GM06990 (cell line): ENCODE measurements around the gene DOCK9.

Source experiments
- DNase-seq: peaks from one replicate; pipeline ENCODE4 v3.0.0-alpha.2; 2011; ENCODE audit not compliant: insufficient read length; ENCODE audit errors: extremely low read depth
- H3K27me3 ChIP-seq: replicated peaks from 2 replicates; pipeline ENCODE4 v1.6.0; 2011; ENCODE audit warnings: low read length; ENCODE audit not compliant: control insufficient read depth, insufficient read depth
- H3K36me3 ChIP-seq: 2 replicates; pipeline ENCODE4 v1.5.1; 2011; ENCODE audit warnings: low read length; ENCODE audit not compliant: control insufficient read depth, insufficient read depth
- H3K4me3 ChIP-seq: replicated peaks from 2 replicates; pipeline ENCODE4 v1.5.1; 2011; ENCODE audit warnings: low read depth, mild to moderate bottlenecking, control low read depth, low read length
- TF ChIP-seq, protein P1 (sequence below): IDR thresholded peaks from 2 replicates; pipeline ENCODE4 v1.5.1; 2011; ENCODE audit warnings: low read length, control low read depth, mild to moderate bottlenecking, inconsistent platforms; ENCODE audit not compliant: insufficient read depth, poor library complexity, severe bottlenecking

DOCK9 gene

DNA sequence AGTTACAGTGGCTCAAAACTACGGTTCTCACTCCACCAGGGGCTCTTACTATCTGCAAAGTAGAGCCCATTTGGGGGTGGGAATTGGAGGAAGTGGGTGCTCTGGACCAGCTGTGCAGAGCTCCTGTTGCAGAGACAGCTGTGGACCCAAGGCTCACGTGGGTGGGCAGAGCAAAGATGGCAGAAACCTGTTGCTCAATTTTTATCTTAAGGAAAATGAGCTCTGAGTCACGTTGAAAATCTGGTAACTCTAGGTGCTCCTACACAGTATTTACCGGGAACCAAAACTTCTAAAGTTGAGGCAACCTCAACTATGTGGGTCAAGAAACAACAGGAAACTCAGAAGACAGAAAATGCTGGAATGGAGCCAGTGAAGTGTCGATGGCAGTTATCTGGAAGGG, 195.2 kb downstream of the DOCK9 start:
- no peaks in the 10 kb centered on the region for H3K36me3 ChIP-seq
- TF ChIP-seq, protein P1, sequence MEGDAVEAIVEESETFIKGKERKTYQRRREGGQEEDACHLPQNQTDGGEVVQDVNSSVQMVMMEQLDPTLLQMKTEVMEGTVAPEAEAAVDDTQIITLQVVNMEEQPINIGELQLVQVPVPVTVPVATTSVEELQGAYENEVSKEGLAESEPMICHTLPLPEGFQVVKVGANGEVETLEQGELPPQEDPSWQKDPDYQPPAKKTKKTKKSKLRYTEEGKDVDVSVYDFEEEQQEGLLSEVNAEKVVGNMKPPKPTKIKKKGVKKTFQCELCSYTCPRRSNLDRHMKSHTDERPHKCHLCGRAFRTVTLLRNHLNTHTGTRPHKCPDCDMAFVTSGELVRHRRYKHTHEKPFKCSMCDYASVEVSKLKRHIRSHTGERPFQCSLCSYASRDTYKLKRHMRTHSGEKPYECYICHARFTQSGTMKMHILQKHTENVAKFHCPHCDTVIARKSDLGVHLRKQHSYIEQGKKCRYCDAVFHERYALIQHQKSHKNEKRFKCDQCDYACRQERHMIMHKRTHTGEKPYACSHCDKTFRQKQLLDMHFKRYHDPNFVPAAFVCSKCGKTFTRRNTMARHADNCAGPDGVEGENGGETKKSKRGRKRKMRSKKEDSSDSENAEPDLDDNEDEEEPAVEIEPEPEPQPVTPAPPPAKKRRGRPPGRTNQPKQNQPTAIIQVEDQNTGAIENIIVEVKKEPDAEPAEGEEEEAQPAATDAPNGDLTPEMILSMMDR: no peak
- no peak overlapping the region for H3K4me3 ChIP-seq
- no peaks in the 10 kb centered on the region; the same call in none of the 2 replicates for H3K27me3 ChIP-seq
- DNase-seq: no peak

DNA sequence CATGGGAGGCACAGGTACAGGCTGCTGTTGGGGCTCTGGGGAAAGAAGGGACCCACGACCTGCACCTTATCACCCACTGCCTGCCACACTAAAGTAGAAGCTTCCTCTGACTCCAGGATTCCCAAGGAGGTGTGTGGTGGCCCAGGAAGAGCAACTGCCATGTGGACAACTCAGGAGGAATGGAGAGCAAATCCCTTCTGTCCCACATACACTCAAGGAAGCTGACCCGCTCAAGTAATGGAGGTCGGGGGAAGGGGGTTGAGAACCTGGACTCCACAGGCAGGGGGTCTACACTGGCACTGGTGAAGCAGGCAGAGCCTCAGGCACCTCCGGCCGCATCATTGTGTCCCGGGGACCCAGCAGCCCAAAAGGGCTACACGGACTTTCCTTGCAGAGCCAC, 196.0 kb downstream of the DOCK9 start:
- TF ChIP-seq, protein P1: no peak
- no peaks in the 10 kb centered on the region for H3K36me3 ChIP-seq
- H3K27me3 ChIP-seq: no peaks in the 10 kb centered on the region; the same call in none of the 2 replicates
- no peak overlapping the region for H3K4me3 ChIP-seq
- DNase-seq: no peak

DNA sequence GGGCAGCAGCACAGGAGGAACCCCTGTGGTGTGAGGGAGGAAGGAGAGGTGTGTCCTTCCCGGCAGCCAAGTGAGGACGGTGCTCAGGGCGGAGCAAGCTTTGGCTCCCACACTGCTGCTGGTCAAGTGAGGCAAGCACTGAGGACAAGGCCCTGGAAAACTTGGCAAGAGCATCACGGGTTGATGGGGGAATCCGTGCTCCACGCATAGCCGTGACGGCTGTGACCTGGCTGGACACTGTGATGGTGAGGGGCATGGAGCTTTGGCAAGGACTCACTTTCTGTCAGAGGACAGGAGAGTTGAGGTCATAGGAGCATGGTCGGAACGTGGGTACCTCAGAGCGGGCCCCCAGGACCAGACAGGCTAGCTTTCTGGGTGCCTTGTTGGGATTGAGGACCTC, 196.4 kb downstream of the DOCK9 start:
- Histone ChIP-seq H3K4me3 (no peak overlapping the region), H3K27me3 (no peaks in the 10 kb centered on the region; the same call in none of the 2 replicates), H3K36me3 (no peaks in the 10 kb centered on the region)
- TF ChIP-seq, protein P1: no peak
- no peak for DNase-seq

DNA sequence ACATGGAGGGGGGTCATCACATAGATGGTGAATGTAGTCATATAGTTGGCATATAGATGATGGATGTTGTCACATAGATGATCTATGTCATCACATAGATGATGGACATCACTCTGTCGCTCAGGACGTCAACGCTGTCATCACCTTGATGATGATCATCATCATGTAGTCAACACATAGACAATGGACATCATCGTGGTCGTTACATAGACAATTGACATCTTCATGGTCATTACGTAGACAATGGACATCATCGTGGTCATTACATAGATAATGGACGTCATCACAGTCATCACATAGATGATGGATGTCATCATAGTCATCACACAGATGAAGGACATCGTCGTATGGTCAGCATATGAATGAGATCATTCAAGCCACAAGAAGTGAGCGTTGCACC, 196.8 kb downstream of the DOCK9 start:
- Histone ChIP-seq H3K27me3 (no peaks in the 10 kb centered on the region; the same call in 1 of the 2 replicates), H3K36me3 (no peaks in the 10 kb centered on the region), H3K4me3 (no peak overlapping the region)
- DNase-seq: no peak
- TF ChIP-seq, protein P1: no peak

DNA sequence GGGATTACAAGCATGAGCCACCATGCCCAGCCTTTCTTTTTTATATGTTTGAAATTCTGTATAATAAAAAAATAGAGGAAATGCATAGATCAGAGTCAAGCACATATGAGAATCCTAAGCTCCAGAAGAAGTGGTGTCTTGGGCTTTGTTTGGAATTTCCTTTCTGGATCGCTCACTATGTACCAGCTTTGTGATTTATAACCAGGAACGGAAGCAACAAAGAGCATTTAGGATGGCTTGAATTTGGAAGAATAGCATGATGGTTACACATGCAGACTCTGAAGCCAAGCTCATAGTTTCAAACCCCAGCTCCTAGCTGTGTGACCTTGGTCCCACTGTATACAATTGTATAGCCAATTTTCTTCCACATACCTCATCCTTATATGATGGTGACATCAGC, 197.4 kb downstream of the DOCK9 start:
- DNase-seq: no peak
- Histone ChIP-seq H3K36me3 (no peaks in the 10 kb centered on the region), H3K4me3 (no peak overlapping the region), H3K27me3 (no peaks in the 10 kb centered on the region; the same call in 1 of the 2 replicates)
- TF ChIP-seq, protein P1: no peak

DNA sequence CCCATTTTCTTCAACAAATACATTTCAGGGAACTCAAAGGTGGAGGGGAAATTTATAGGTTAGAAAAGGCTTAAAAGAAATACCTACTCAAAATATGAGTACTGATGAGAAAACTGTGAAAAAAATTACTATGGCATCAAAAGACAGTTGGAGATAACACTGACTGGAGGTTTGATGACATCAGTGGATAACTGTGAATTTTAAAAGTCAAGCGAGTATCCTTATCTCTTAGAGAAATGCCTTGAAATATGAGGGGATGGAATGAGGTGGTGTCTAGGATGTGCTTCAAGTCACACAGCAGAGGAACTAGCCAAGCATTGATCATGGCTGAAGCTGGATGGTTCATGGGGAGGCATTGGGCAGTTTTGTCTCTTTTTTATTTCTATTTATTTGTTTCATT, 198.2 kb downstream of the DOCK9 start:
- TF ChIP-seq, protein P1: no peak

More for the DNA sequence above, 198.2 kb downstream of the DOCK9 start:
- DNase-seq: no peak
- Histone ChIP-seq H3K4me3 (no peak overlapping the region), H3K27me3 (no peaks in the 10 kb centered on the region; the same call in 1 of the 2 replicates), H3K36me3 (no peaks in the 10 kb centered on the region)
